ENCODE data around the gene ZSCAN5A.
"Not testable (repeated sequence)": the region's sequence is repeated elsewhere in the genome, so short reads cannot be mapped to it uniquely, and the experiment has no call there.

ZSCAN5A gene

GRCh38 chr19:56271151-56271550 is 43.5 kb downstream of the ZSCAN5A start:
- DNase-seq (ENCODE audit: low read depth): no peak

- peak; percentile 98 for DNase-seq (ENCODE audit: low read depth)
These were observed 44.0 kb downstream of the ZSCAN5A start for GRCh38 chr19:56270676-56271075.

- DNase-seq (ENCODE audit: low read depth): no peak
These were observed 45.3 kb downstream of the ZSCAN5A start for GRCh38 chr19:56269348-56269747.

GRCh38 chr19:56266051-56266450 is 48.6 kb downstream of the ZSCAN5A start:
- no peak for DNase-seq (ENCODE audit: low read depth)

- no peak for DNase-seq (ENCODE audit: low read depth)
These were observed 51.3 kb downstream of the ZSCAN5A start for GRCh38 chr19:56263319-56263718.

- DNase-seq (ENCODE audit: low read depth): not testable (repeated sequence)
These were observed 52.7 kb downstream of the ZSCAN5A start for GRCh38 chr19:56261932-56262331.

GRCh38 chr19:56261145-56261544 is 53.5 kb downstream of the ZSCAN5A start:
- peak; percentile 36 for DNase-seq (ENCODE audit: low read depth)

- DNase-seq (ENCODE audit: low read depth): no peak
These were observed 56.4 kb downstream of the ZSCAN5A start for GRCh38 chr19:56258272-56258671.

- peak; percentile 35 for DNase-seq (ENCODE audit: low read depth)
These were observed 60.9 kb downstream of the ZSCAN5A start for GRCh38 chr19:56253737-56254136.

- DNase-seq (ENCODE audit: low read depth): peak; percentile 39
These were observed 61.8 kb downstream of the ZSCAN5A start for GRCh38 chr19:56252699-56253422.

- DNase-seq (ENCODE audit: low read depth): peak; percentile 51
These were observed 65.8 kb downstream of the ZSCAN5A start for GRCh38 chr19:56248736-56249338.

GRCh38 chr19:56245764-56246163 is 68.9 kb downstream of the ZSCAN5A start:
- not testable (repeated sequence) for DNase-seq (ENCODE audit: low read depth)

- DNase-seq (ENCODE audit: low read depth): no peak
These were observed 69.4 kb downstream of the ZSCAN5A start for GRCh38 chr19:56245121-56245740.

- DNase-seq (ENCODE audit: low read depth): no peak
These were observed 91.2 kb downstream of the ZSCAN5A start for GRCh38 chr19:56223481-56223880.

GRCh38 chr19:56222901-56223300 is 91.7 kb downstream of the ZSCAN5A start:
- DNase-seq (ENCODE audit: low read depth): no peak

GRCh38 chr19:56221851-56222250 is 92.8 kb downstream of the ZSCAN5A start:
- DNase-seq (ENCODE audit: low read depth): no peak

- DNase-seq (ENCODE audit: low read depth): not testable (repeated sequence)
These were observed 93.2 kb downstream of the ZSCAN5A start for GRCh38 chr19:56221442-56221841.

GRCh38 chr19:56218961-56219360 is 95.7 kb downstream of the ZSCAN5A start:
- DNase-seq (ENCODE audit: low read depth): no peak

- DNase-seq (ENCODE audit: low read depth): no peak
These were observed 97.3 kb downstream of the ZSCAN5A start for GRCh38 chr19:56217039-56217949.

GRCh38 chr19:56211718-56212117 is 102.9 kb downstream of the ZSCAN5A start:
- no peak for DNase-seq (ENCODE audit: low read depth)

GRCh38 chr19:56210036-56210435 is 104.6 kb downstream of the ZSCAN5A start:
- DNase-seq (ENCODE audit: low read depth): not testable (repeated sequence)

GRCh38 chr19:56209091-56209490 is 105.5 kb downstream of the ZSCAN5A start:
- DNase-seq (ENCODE audit: low read depth): no peak
